ENCODE data around the gene HSDL1. TPM values are rescaled to one million over a fixed set of nuclear protein-coding genes. Genes with fewer than 3 reads are reported as not detected.

HSDL1 gene
- total and polyA plus RNA-seq, 2 of the 4 experiments (the other 2 are of a cell fraction), result 11.6 to 18.3 TPM

DNA sequence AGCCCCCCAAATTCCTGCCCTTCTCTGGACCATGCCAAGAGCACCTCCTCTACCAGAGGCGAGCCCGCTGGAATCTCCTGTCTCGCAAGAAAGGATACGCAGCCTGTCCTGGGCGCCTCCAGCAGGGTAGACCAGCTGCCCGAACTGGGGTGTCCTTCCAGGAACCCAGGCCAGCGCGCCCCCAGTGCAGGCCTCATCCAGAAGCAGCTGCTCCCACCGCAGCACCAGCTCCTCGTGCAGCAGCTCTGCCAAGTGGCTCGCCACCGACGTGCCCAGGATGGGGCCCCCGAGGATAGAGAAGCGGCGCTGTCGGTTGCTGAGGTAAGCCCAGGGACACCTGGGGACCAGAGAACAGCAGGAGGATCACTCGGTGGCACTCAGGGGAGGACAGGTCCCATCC lies 37.1 kb upstream of the HSDL1 start:
- H3K9me3 ChIP-seq (ENCODE audit: control insufficient read depth, insufficient read depth, low read length), result no peaks in the 10 kb centered on the region
- no peak overlapping the region for H4K5ac ChIP-seq (ENCODE audit: low read depth, low read length)
- DNase-seq (no peak), ATAC-seq (ENCODE audit: low read depth) (no peak)
- dilution Hi-C loops (cut with HindIII; ENCODE audit: low sequenced_read_pairs, unreplicated experiment), result no loop called here
- H2BK5ac ChIP-seq (ENCODE audit: low read depth, low read length, poor library complexity, severe bottlenecking), result no peak overlapping the region
- WGBS, 2 experiments (ENCODE audit: extremely low coverage in 2 of 2, insufficient read length in 1 of 2), result 90% methylated on average over 2 of the region's 18 CpGs; no CpG with 5 or more reads in 1 of the 2 experiments
- no peak overlapping the region for H3K23ac ChIP-seq (ENCODE audit: low read depth, low read length)
- no peak overlapping the region for H3K4me2 ChIP-seq (ENCODE audit: low read depth, low read length)
- H3K56ac ChIP-seq (ENCODE audit: extremely low read depth, insufficient read depth, low read length), result no peak overlapping the region
- in situ Hi-C loops (cut with MboI; ENCODE audit: low sequenced_read_pairs), result no loop called here
- no peak overlapping the region for H3K18ac ChIP-seq (ENCODE audit: low read depth, low read length)
- H4K8ac ChIP-seq (ENCODE audit: low read depth in 2 of 2, low read length in 2 of 2), result no peak overlapping the region
- H3K36me3 ChIP-seq (ENCODE audit: control insufficient read depth, insufficient read depth, low read length), result peaks cover 56% of the 10 kb centered on the region
- peaks cover 21% of the 10 kb centered on the region for H4K20me1 ChIP-seq (ENCODE audit: insufficient read depth, low read length)
- CTCF ChIA-PET, result no interaction called here
- no peak overlapping the region for H2AFZ ChIP-seq (replicated peaks; ENCODE audit: low read length, poor library complexity)
- no peak overlapping the region for H2AK9ac ChIP-seq (replicated peaks; ENCODE audit: low read depth, low read length, poor library complexity)
- H2BK120ac ChIP-seq (ENCODE audit: low read depth, low read length), result no peak overlapping the region
- no peak overlapping the region for H3K27ac ChIP-seq (ENCODE audit: insufficient read depth, low read length)
- no peak overlapping the region for H4K91ac ChIP-seq (ENCODE audit: insufficient read depth, low read depth, low read length)
- H2BK20ac ChIP-seq (ENCODE audit: low read depth, low read length), result no peak overlapping the region
- H3K4ac ChIP-seq (ENCODE audit: low read depth, low read length), result no peak overlapping the region
- no peak overlapping the region for H2BK15ac ChIP-seq (ENCODE audit: low read depth, low read length)
- no peaks in the 10 kb centered on the region for H3K27me3 ChIP-seq (ENCODE audit: control insufficient read depth, insufficient read depth, low read length)
- H3K79me1 ChIP-seq (ENCODE audit: low read depth in 1 of 2, low read length in 2 of 2), result peaks cover 16 to 48% of the 10 kb centered on the region in 2 experiments
- BruUV-seq (replicated peaks), result no TSS peak
- POLR2A ChIA-PET (ENCODE audit: unreplicated experiment), result no interaction called here
- peaks cover 8% of the 10 kb centered on the region for H3K4me1 ChIP-seq (ENCODE audit: control insufficient read depth, insufficient read depth, low read length)
- H3K9me1 ChIP-seq (ENCODE audit: insufficient read depth, low read length), result peaks cover 8% of the 10 kb centered on the region; the same call in 1 of the 2 replicates
- no peak for TF ChIP-seq RAD21 (IDR thresholded peaks at IDR 0.05; ENCODE audit: low read length)
- no peak for TF ChIP-seq BHLHE40 (IDR thresholded peaks at IDR 0.05; ENCODE audit: low read depth, low read length)
- TF ChIP-seq CEBPB (IDR thresholded peaks at IDR 0.05; ENCODE audit: low read depth, low read length), result no peak
- TF ChIP-seq FOS (IDR thresholded peaks at IDR 0.05; ENCODE audit: low read depth, low read length), result no peak
- no peak for TF ChIP-seq RCOR1 (IDR thresholded peaks at IDR 0.05; ENCODE audit: insufficient replicate concordance, low read length)
- no peak overlapping the region for H2AK5ac ChIP-seq (ENCODE audit: low read depth, low read length)
- H3K9ac ChIP-seq (ENCODE audit: low read depth, low read length), result no peak overlapping the region
- intact Hi-C loops (cut with micrococcal nuclease), result no loop called here
- no peak overlapping the region for H3K4me3 ChIP-seq (ENCODE audit: insufficient read depth, low read depth, low read length)
- no peak overlapping the region for H3K14ac ChIP-seq (replicated peaks; ENCODE audit: low read depth, low read length)
